Cardiac muscle cell (in vitro differentiated cells and primary cell): ENCODE measurements around the gene PCDHB4. TPM values are rescaled to one million over a fixed set of nuclear protein-coding genes. Genes with fewer than 3 reads are reported as not detected.
A peak's percentile ranks its signal among the peaks of the same experiment; 100 is the strongest.
"Not testable (repeated sequence)": the region's sequence is repeated elsewhere in the genome, so short reads cannot be mapped to it uniquely, and the experiment has no call there.

Source experiments
- DNase-seq, 2 donors: peaks; one replicate each; pipeline versions ENCODE4 v3.0.0 to v3.0.0-alpha.2; 2010 to 2017; ENCODE audit warnings: low read depth in 1 of 2, low spot score in 1 of 2
- H3K27ac ChIP-seq: fragments of 200-600 bp; sonication (generic); 2 replicates; pipeline ENCODE4 v1.5.1; 2016
- H3K27me3 ChIP-seq: fragments of 200-600 bp; sonication (generic); 2 replicates; pipeline ENCODE4 v1.6.0; 2016; ENCODE audit warnings: control low read depth
- H3K36me3 ChIP-seq: fragments of 200-600 bp; sonication (generic); 2 replicates; pipeline ENCODE4 v1.5.1; 2016; ENCODE audit warnings: control low read depth
- H3K4me1 ChIP-seq: fragments of 200-600 bp; sonication (generic); 2 replicates; pipeline ENCODE4 v1.8.1; 2017; ENCODE audit warnings: low read depth, mild to moderate bottlenecking, mixed run types
- H3K4me3 ChIP-seq: fragments of 200-600 bp; sonication (generic); 2 replicates; pipeline ENCODE4 v1.5.1; 2016; ENCODE audit warnings: mild to moderate bottlenecking
- H3K9me3 ChIP-seq: fragments of 200-600 bp; sonication (generic); 2 replicates; pipeline ENCODE4 v1.5.1; 2017; ENCODE audit warnings: low read depth, mild to moderate bottlenecking, control low read depth
- CTCF ChIP-seq: IDR thresholded peaks from 2 replicates; pipeline ENCODE4 v1.5.1; 2012; ENCODE audit warnings: low read depth, mild to moderate bottlenecking, low read length
- polyA plus RNA-seq: library from polyadenylated mRNA; unstranded; fragments of >200 nt; fragmentation: Nextera tagmentation; extraction: Ambion mirVana; gene quantifications from 2 replicates; pipeline ENCODE4 v1.2.1, GENCODE V29; 2016
- total RNA-seq: library from RNA; depleted of rRNA; stranded (reverse); fragments of >200 nt; gene quantifications from 2 replicates; pipeline ENCODE4 v1.2.3, GENCODE V29; 2016

The PCDHB4 gene
- total and polyA plus RNA-seq, 2 experiments from 2014 or later = 0.75 to 5.2 TPM

- TF ChIP-seq CTCF = peak; percentile 34
Measured at GRCh38 chr5:141172381-141173204, 51.0 kb downstream of the PCDHB4 start, which contains the start of gene PCDHB7. Gene PCDHB7 (plus strand): TSS chr5:141172644. CDS start chr5:141172836, 192 bp downstream.

GRCh38 chr5:141174291-141175104, 52.9 kb downstream of the PCDHB4 start:
- H3K4me3 ChIP-seq, H3K27me3 ChIP-seq, H3K27ac ChIP-seq, H3K36me3 ChIP-seq, H3K9me3 ChIP-seq, DNase-seq, H3K4me1 ChIP-seq: not testable (repeated sequence)

More at GRCh38 chr5:141172381-141173204, 51.0 kb downstream of the PCDHB4 start, which contains the start of gene PCDHB7:
- no peaks in the 10 kb centered on the region for H3K4me1 ChIP-seq
- peak; percentile 18 to 24 for DNase-seq
- no peaks in the 10 kb centered on the region for H3K36me3 ChIP-seq
- no peak within 1 kb of the TSS for H3K27ac ChIP-seq
- no peaks in the 10 kb centered on the region for H3K9me3 ChIP-seq
- H3K27me3 ChIP-seq = no peaks in the 10 kb centered on the region
- H3K4me3 ChIP-seq = no peak within 1 kb of the TSS

Other genes with a start within 250 kb of the PCDHB4 start
- gene PCDHA12, start 246.5 kb upstream of the PCDHB4 start, total RNA-seq = 9.5 and 10.5 TPM in 2 replicates
- gene PCDHA12, start 246.5 kb upstream of the PCDHB4 start, polyA plus RNA-seq = 0.71 and 1.7 TPM in 2 replicates
- 2.1 and 2.3 TPM in 2 replicates for gene PCDHA13, start 239.7 kb upstream of the PCDHB4 start, total RNA-seq
- 0.27 and 0.34 TPM in 2 replicates for gene PCDHA13, start 239.7 kb upstream of the PCDHB4 start, polyA plus RNA-seq
- gene PCDHAC1, start 195.5 kb upstream of the PCDHB4 start, total RNA-seq = 16.7 and 20.8 TPM in 2 replicates
- 3.4 and 5.1 TPM in 2 replicates for gene PCDHAC1, start 195.5 kb upstream of the PCDHB4 start, polyA plus RNA-seq
- 42.2 and 47.8 TPM in 2 replicates for gene PCDHAC2, start 155.3 kb upstream of the PCDHB4 start, total RNA-seq
- gene PCDHAC2, start 155.3 kb upstream of the PCDHB4 start, polyA plus RNA-seq = 18.5 and 18.9 TPM in 2 replicates
- 0.03 and 0.07 TPM in 2 replicates for gene PCDHB1, start 70.4 kb upstream of the PCDHB4 start, total RNA-seq
- gene PCDHB1, start 70.4 kb upstream of the PCDHB4 start, polyA plus RNA-seq = not detected in 2 replicates
- gene PCDHB2, start 27.2 kb upstream of the PCDHB4 start, total RNA-seq = 43.9 and 51.5 TPM in 2 replicates
- gene PCDHB2, start 27.2 kb upstream of the PCDHB4 start, polyA plus RNA-seq = 25.0 and 31.2 TPM in 2 replicates
- gene PCDHB3, start 21.3 kb upstream of the PCDHB4 start, total RNA-seq = 5.6 and 8.9 TPM in 2 replicates
- gene PCDHB3, start 21.3 kb upstream of the PCDHB4 start, polyA plus RNA-seq = 0.34 and 1.2 TPM in 2 replicates
- gene PCDHB5, start 13.4 kb downstream of the PCDHB4 start, total RNA-seq = 27.5 and 72.8 TPM in 2 replicates
- gene PCDHB5, start 13.4 kb downstream of the PCDHB4 start, polyA plus RNA-seq = 10.1 and 30.0 TPM in 2 replicates
- 1.7 and 2.1 TPM in 2 replicates for gene PCDHB6, start 28.2 kb downstream of the PCDHB4 start, total RNA-seq
- gene PCDHB6, start 28.2 kb downstream of the PCDHB4 start, polyA plus RNA-seq = 0.26 and 0.37 TPM in 2 replicates
- gene PCDHB7, start 50.8 kb downstream of the PCDHB4 start, total RNA-seq = 1.1 and 2.3 TPM in 2 replicates
- 0.40 and 1.0 TPM in 2 replicates for gene PCDHB7, start 50.8 kb downstream of the PCDHB4 start, polyA plus RNA-seq
- gene PCDHB8, start 56.0 kb downstream of the PCDHB4 start, total RNA-seq = 17.2 and 20.8 TPM in 2 replicates
- 6.2 and 8.7 TPM in 2 replicates for gene PCDHB8, start 56.0 kb downstream of the PCDHB4 start, polyA plus RNA-seq
- gene PCDHB16, start 60.6 kb downstream of the PCDHB4 start, total RNA-seq = 4.8 and 6.3 TPM in 2 replicates
- 1.6 and 2.7 TPM in 2 replicates for gene PCDHB16, start 60.6 kb downstream of the PCDHB4 start, polyA plus RNA-seq
- 7.4 and 7.9 TPM in 2 replicates for gene PCDHB9, start 65.3 kb downstream of the PCDHB4 start, total RNA-seq
- gene PCDHB9, start 65.3 kb downstream of the PCDHB4 start, polyA plus RNA-seq = 2.5 and 2.9 TPM in 2 replicates
- 8.8 and 10.9 TPM in 2 replicates for gene PCDHB10, start 70.5 kb downstream of the PCDHB4 start, total RNA-seq
- gene PCDHB10, start 70.5 kb downstream of the PCDHB4 start, polyA plus RNA-seq = 7.8 and 9.0 TPM in 2 replicates
- 4.7 and 8.6 TPM in 2 replicates for gene PCDHB11, start 77.8 kb downstream of the PCDHB4 start, total RNA-seq
- gene PCDHB11, start 77.8 kb downstream of the PCDHB4 start, polyA plus RNA-seq = 2.4 and 3.1 TPM in 2 replicates
- 9.5 and 17.7 TPM in 2 replicates for gene PCDHB12, start 86.9 kb downstream of the PCDHB4 start, total RNA-seq
- gene PCDHB12, start 86.9 kb downstream of the PCDHB4 start, polyA plus RNA-seq = 2.1 and 3.5 TPM in 2 replicates
- gene PCDHB13, start 92.1 kb downstream of the PCDHB4 start, total RNA-seq = 7.8 and 8.4 TPM in 2 replicates
- 1.3 and 3.1 TPM in 2 replicates for gene PCDHB13, start 92.1 kb downstream of the PCDHB4 start, polyA plus RNA-seq
- gene PCDHB14, start 101.5 kb downstream of the PCDHB4 start, total RNA-seq = 17.3 and 21.2 TPM in 2 replicates
- 8.1 and 11.8 TPM in 2 replicates for gene PCDHB14, start 101.5 kb downstream of the PCDHB4 start, polyA plus RNA-seq
- 21.3 and 32.4 TPM in 2 replicates for gene PCDHB15, start 123.6 kb downstream of the PCDHB4 start, total RNA-seq
- gene PCDHB15, start 123.6 kb downstream of the PCDHB4 start, polyA plus RNA-seq = 13.3 and 19.3 TPM in 2 replicates
- gene SLC25A2, start 182.2 kb downstream of the PCDHB4 start, total RNA-seq = 0.42 TPM in 1 of 2 replicates, not detected in the other
- gene SLC25A2, start 182.2 kb downstream of the PCDHB4 start, polyA plus RNA-seq = not detected in 2 replicates
- gene TAF7, start 199.0 kb downstream of the PCDHB4 start, total RNA-seq = 93.8 and 124 TPM in 2 replicates
- 165 and 215 TPM in 2 replicates for gene TAF7, start 199.0 kb downstream of the PCDHB4 start, polyA plus RNA-seq
- gene PCDHGA1, start 208.7 kb downstream of the PCDHB4 start, total RNA-seq = 1.7 and 2.3 TPM in 2 replicates
- 0.40 and 1.2 TPM in 2 replicates for gene PCDHGA1, start 208.7 kb downstream of the PCDHB4 start, polyA plus RNA-seq
- 0.95 and 1.8 TPM in 2 replicates for gene PCDHGA2, start 216.9 kb downstream of the PCDHB4 start, total RNA-seq
- gene PCDHGA2, start 216.9 kb downstream of the PCDHB4 start, polyA plus RNA-seq = 0.18 and 1.1 TPM in 2 replicates
- 1.5 and 3.2 TPM in 2 replicates for gene PCDHGA3, start 222.0 kb downstream of the PCDHB4 start, total RNA-seq
- gene PCDHGA3, start 222.0 kb downstream of the PCDHB4 start, polyA plus RNA-seq = 1.4 and 2.2 TPM in 2 replicates
- gene PCDHGB1, start 228.3 kb downstream of the PCDHB4 start, total RNA-seq = 1.8 and 3.7 TPM in 2 replicates
- 0.32 and 0.46 TPM in 2 replicates for gene PCDHGB1, start 228.3 kb downstream of the PCDHB4 start, polyA plus RNA-seq
- 1.5 and 1.8 TPM in 2 replicates for gene PCDHGA4, start 233.2 kb downstream of the PCDHB4 start, total RNA-seq
- gene PCDHGA4, start 233.2 kb downstream of the PCDHB4 start, polyA plus RNA-seq = 0.20 and 0.32 TPM in 2 replicates
- gene PCDHGB2, start 238.2 kb downstream of the PCDHB4 start, total RNA-seq = 2.7 and 3.0 TPM in 2 replicates
- gene PCDHGB2, start 238.2 kb downstream of the PCDHB4 start, polyA plus RNA-seq = 1.0 and 2.8 TPM in 2 replicates
- gene PCDHGA5, start 242.3 kb downstream of the PCDHB4 start, total RNA-seq = 1.1 and 1.2 TPM in 2 replicates
- 0.09 TPM in 1 of 2 replicates, not detected in the other for gene PCDHGA5, start 242.3 kb downstream of the PCDHB4 start, polyA plus RNA-seq
- 0.71 and 1.2 TPM in 2 replicates for gene PCDHGB3, start 248.4 kb downstream of the PCDHB4 start, total RNA-seq
- 0.27 TPM in 1 of 2 replicates, not detected in the other for gene PCDHGB3, start 248.4 kb downstream of the PCDHB4 start, polyA plus RNA-seq